HepG2 (cell line): Measurements from ENCODE around the gene FANCD2. TPM values are rescaled to one million over a fixed set of nuclear protein-coding genes. Genes with fewer than 3 reads are reported as not detected.
A peak's percentile ranks its signal among the peaks of the same experiment; 100 is the strongest.

Experiments
- ADNP ChIP-seq: sonication (generic); formaldehyde crosslinking; IDR thresholded peaks from 2 replicates; pipeline ENCODE4 v1.4.0; 2020; ENCODE audit warnings: missing genetic modification reagents
- ATF1 ChIP-seq: IDR thresholded peaks from 2 replicates; pipeline ENCODE4 v1.6.1; 2016; ENCODE audit warnings: mild to moderate bottlenecking, control low read depth
- BORCS8-MEF2B ChIP-seq: sonication (generic); formaldehyde crosslinking; IDR thresholded peaks from 2 replicates; pipeline ENCODE4 v1.8.0; 2022; ENCODE audit warnings: mild to moderate bottlenecking, missing genetic modification reagents
- CAMTA2 ChIP-seq: sonication (generic); formaldehyde crosslinking; IDR thresholded peaks from 2 replicates; pipeline ENCODE4 v1.4.0; 2020; ENCODE audit warnings: mild to moderate bottlenecking, missing genetic modification reagents, borderline replicate concordance
- CENPT ChIP-seq: sonication (generic); formaldehyde crosslinking; IDR thresholded peaks from 2 replicates; pipeline ENCODE4 v1.8.0; 2022; ENCODE audit warnings: low read depth, mild to moderate bottlenecking, moderate library complexity, missing genetic modification reagents
- CREBL2 ChIP-seq: sonication (generic); formaldehyde crosslinking; IDR thresholded peaks from 2 replicates; pipeline ENCODE4 v1.8.1; 2023; ENCODE audit warnings: missing genetic modification reagents, mild to moderate bottlenecking, borderline replicate concordance
- DDIT3 ChIP-seq: sonication (generic); formaldehyde crosslinking; IDR thresholded peaks from 2 replicates; pipeline ENCODE4 v1.4.0; 2020; ENCODE audit warnings: mild to moderate bottlenecking, missing genetic modification reagents
- ETV6 ChIP-seq: sonication (generic); formaldehyde crosslinking; conservative IDR thresholded peaks from 2 replicates; pipeline ENCODE4 v1.4.0; 2020; ENCODE audit warnings: missing genetic modification reagents
- HNRNPK ChIP-seq: fragments of 200-400 bp; formaldehyde crosslinking; IDR thresholded peaks from 2 replicates; pipeline ENCODE4 v1.6.1; 2018; ENCODE audit warnings: low read length, low read depth, moderate library complexity, mild to moderate bottlenecking; ENCODE audit not compliant: poor library complexity, severe bottlenecking
- JARID2 ChIP-seq: sonication (generic); formaldehyde crosslinking; IDR thresholded peaks from 2 replicates; pipeline ENCODE4 v1.8.1; 2023; ENCODE audit warnings: missing genetic modification reagents, inconsistent platforms; ENCODE audit not compliant: insufficient replicate concordance
- MATR3 ChIP-seq: sonication (generic); formaldehyde crosslinking; IDR thresholded peaks from 2 replicates; pipeline ENCODE4 v1.4.0; 2020; ENCODE audit warnings: missing genetic modification reagents
- MLLT10 ChIP-seq: sonication (generic); formaldehyde crosslinking; IDR thresholded peaks from 2 replicates; pipeline ENCODE4 v1.4.0; 2020; ENCODE audit warnings: missing genetic modification reagents
- NBN ChIP-seq: fragments of 450-650 bp; conservative IDR thresholded peaks from 2 replicates; pipeline ENCODE4 v1.6.1; 2017
- PHF8 ChIP-seq: sonication (generic); formaldehyde crosslinking; IDR thresholded peaks from 2 replicates; pipeline ENCODE4 v1.5.0; 2020; ENCODE audit warnings: missing genetic modification reagents
- RCOR2 ChIP-seq: IDR thresholded peaks from 2 replicates; pipeline ENCODE4 v1.6.1; 2016; ENCODE audit warnings: missing biosample characterization, missing genetic modification reagents
- REPIN1 ChIP-seq: sonication (generic); formaldehyde crosslinking; IDR thresholded peaks from 2 replicates; pipeline ENCODE4 v1.8.0; 2022; ENCODE audit warnings: missing genetic modification reagents, low read depth, mild to moderate bottlenecking, borderline replicate concordance
- SNAPC2 ChIP-seq: sonication (generic); formaldehyde crosslinking; IDR thresholded peaks from 2 replicates; pipeline ENCODE4 v1.8.1; 2022; ENCODE audit warnings: mild to moderate bottlenecking, missing genetic modification reagents
- TCF7L2 ChIP-seq: IDR thresholded peaks from 2 replicates; pipeline ENCODE4 v1.6.1; 2011; ENCODE audit warnings: mild to moderate bottlenecking, low read depth, low read length, moderate library complexity
- TEF ChIP-seq: sonication (generic); formaldehyde crosslinking; IDR thresholded peaks from 2 replicates; pipeline ENCODE4 v1.5.0; 2020; ENCODE audit warnings: missing genetic modification reagents
- ZC3H4 ChIP-seq: sonication (generic); formaldehyde crosslinking; IDR thresholded peaks from 2 replicates; pipeline ENCODE4 v1.4.0; 2020; ENCODE audit warnings: missing genetic modification reagents, borderline replicate concordance
- ZFP36L1 ChIP-seq: sonication (generic); formaldehyde crosslinking; IDR thresholded peaks from 2 replicates; pipeline ENCODE4 v1.8.0; 2022; ENCODE audit warnings: mild to moderate bottlenecking, missing genetic modification reagents, moderate library complexity
- ZKSCAN5 ChIP-seq: sonication (generic); formaldehyde crosslinking; IDR thresholded peaks from 2 replicates; pipeline ENCODE4 v1.5.1; 2020; ENCODE audit warnings: mild to moderate bottlenecking, missing genetic modification reagents
- ZNF205 ChIP-seq: IDR thresholded peaks from 2 replicates; pipeline ENCODE4 v1.6.1; 2018; ENCODE audit warnings: missing biosample characterization, missing genetic modification reagents
- ZNF557 ChIP-seq: sonication (generic); formaldehyde crosslinking; IDR thresholded peaks from 2 replicates; pipeline ENCODE4 v1.4.0; 2020; ENCODE audit warnings: missing genetic modification reagents
- polyA plus RNA-seq, 8 experiments: library from polyadenylated mRNA; depleted of rRNA in 3 of 8; stranded (reverse) in 7 of 8; unstranded in 1 of 8; fragments of >200 nt; fragmentation: Illumina TruSeq in 4 of 8; extraction: Trizol in 4 of 8; gene quantifications; 2 replicates each; pipeline versions ENCODE4 v1.2.1 to v1.2.3, GENCODE V29; 2011 to 2016; ENCODE audit warnings: low read depth in 4 of 8, missing spikeins in 1 of 8, mixed read lengths in 1 of 8; ENCODE audit not compliant: insufficient read depth in 1 of 8
- total RNA-seq, 5 experiments: library from RNA; depleted of rRNA; stranded (reverse); fragments of >200 nt; fragmentation: Illumina TruSeq; extraction: Trizol; gene quantifications; 2 replicates each; pipeline ENCODE4 v1.2.3, GENCODE V29; 2016; ENCODE audit warnings: low read depth in 1 of 5
- TF ChIP-seq, protein P1 (sequence below): IDR thresholded peaks from 2 replicates; pipeline ENCODE4 v1.6.1; 2016
- TF ChIP-seq, protein P2 (sequence below): sonication (generic); formaldehyde crosslinking; IDR thresholded peaks from 2 replicates; pipeline ENCODE4 v1.5.0; 2020; ENCODE audit warnings: missing genetic modification reagents

Gene FANCD2
- total and polyA plus RNA-seq, 2 of the 13 experiments (the other 11 are each of a cell fraction or from before 2014, with no cell fraction given) = 10.1 to 42.0 TPM

DNA sequence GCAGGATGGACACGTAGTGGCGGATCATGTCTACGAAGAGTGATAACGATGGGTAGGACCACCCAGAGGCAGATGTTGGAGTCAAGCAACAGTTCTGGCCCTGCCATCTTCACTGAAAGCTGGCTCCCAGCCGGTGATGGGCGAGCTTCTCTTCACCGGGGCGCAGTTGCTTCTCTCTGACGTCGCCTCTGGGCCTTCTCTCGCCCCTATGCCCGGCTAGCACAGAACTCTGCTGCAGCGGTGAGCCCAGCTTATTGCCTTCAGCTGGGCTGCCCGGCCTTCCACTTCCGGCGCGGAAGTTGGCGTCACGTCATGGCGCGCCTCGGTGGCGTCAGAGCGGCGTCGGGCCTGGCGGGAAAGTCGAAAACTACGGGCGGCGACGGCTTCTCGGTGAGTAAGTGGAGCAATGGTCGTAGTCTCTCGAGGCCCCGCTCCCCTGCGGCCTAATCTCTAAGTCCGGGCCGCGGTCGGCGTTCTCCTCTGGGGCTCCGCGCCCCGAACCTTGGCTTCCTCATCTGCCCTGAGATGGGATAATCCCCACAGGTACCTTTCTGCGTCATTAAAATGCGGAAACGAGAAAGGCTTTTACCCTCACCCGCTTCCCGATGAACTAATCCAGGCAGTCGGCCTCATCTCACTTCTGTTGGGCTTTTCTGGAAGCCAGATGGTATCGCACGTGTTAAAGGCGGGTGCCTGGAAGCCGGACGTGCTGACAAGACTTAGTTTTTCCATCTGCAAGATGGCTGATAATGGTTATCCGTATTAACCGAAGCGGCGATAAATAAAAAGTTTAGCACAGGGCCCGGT, at the start of gene FANCD2 (continued):
- TF ChIP-seq ZKSCAN5 (CRISPR knock-in tag) (no peak), ETV6 (CRISPR knock-in tag) (no peak), ZNF557 (CRISPR knock-in tag) (no peak; the same call in 1 of the 2 replicates), RCOR2 (CRISPR knock-in tag) (no peak), MLLT10 (CRISPR knock-in tag) (no peak), HNRNPK (no peak), CENPT (CRISPR knock-in tag) (peak; percentile 85), ZNF205 (CRISPR knock-in tag) (peak; percentile 77), TCF7L2 (no peak), ZFP36L1 (CRISPR knock-in tag) (peak; percentile 99), ZC3H4 (CRISPR knock-in tag) (no peak), ATF1 (peak; percentile 100), JARID2 (CRISPR knock-in tag) (no peak), ADNP (CRISPR knock-in tag) (no peak), DDIT3 (CRISPR knock-in tag) (no peak), TEF (CRISPR knock-in tag) (no peak), NBN (no peak), CREBL2 (no peak), SNAPC2 (peak; percentile 50; the same call in 1 of the 2 replicates), CAMTA2 (CRISPR knock-in tag) (0 out of 2 replicates have a peak, but pooled peaks have one; percentile 42), MATR3 (CRISPR knock-in tag) (no peak), REPIN1 (CRISPR knock-in tag) (peak; percentile 96), PHF8 (CRISPR knock-in tag) (peak; percentile 92), BORCS8-MEF2B (CRISPR knock-in tag) (peak; percentile 99)
- TF ChIP-seq, protein P1, sequence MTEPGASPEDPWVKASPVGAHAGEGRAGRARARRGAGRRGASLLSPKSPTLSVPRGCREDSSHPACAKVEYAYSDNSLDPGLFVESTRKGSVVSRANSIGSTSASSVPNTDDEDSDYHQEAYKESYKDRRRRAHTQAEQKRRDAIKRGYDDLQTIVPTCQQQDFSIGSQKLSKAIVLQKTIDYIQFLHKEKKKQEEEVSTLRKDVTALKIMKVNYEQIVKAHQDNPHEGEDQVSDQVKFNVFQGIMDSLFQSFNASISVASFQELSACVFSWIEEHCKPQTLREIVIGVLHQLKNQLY (CRISPR knock-in tag) = peak; percentile 49; the same call in 1 of the 2 replicates
- TF ChIP-seq, protein P2, sequence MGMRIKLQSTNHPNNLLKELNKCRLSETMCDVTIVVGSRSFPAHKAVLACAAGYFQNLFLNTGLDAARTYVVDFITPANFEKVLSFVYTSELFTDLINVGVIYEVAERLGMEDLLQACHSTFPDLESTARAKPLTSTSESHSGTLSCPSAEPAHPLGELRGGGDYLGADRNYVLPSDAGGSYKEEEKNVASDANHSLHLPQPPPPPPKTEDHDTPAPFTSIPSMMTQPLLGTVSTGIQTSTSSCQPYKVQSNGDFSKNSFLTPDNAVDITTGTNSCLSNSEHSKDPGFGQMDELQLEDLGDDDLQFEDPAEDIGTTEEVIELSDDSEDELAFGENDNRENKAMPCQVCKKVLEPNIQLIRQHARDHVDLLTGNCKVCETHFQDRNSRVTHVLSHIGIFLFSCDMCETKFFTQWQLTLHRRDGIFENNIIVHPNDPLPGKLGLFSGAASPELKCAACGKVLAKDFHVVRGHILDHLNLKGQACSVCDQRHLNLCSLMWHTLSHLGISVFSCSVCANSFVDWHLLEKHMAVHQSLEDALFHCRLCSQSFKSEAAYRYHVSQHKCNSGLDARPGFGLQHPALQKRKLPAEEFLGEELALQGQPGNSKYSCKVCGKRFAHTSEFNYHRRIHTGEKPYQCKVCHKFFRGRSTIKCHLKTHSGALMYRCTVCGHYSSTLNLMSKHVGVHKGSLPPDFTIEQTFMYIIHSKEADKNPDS (CRISPR knock-in tag) = no peak
